Prostate gland (tissue), 2 donors: Measurements from ENCODE around the gene TRPM3.

Experiments used
- POLR2A ChIP-seq: fragments of 450-650 bp; IDR thresholded peaks from one replicate; pipeline ENCODE4 v1.6.1; 2016; ENCODE audit warnings: antibody characterized with exemption, mild to moderate bottlenecking
- TF ChIP-seq, protein P1 (sequence below), 4 experiments: fragments of 200-600 bp in 2 of 4; fragments of 450-650 bp in 2 of 4; sonication (generic) in 2 of 4; IDR thresholded peaks; 1 replicate in 3 of 4; 2 replicates in 1 of 4; pipeline ENCODE4 v1.5.1; 2016 to 2019; ENCODE audit warnings: antibody characterized with exemption in 4 of 4, mild to moderate bottlenecking in 2 of 4, moderate library complexity in 2 of 4

DNA sequence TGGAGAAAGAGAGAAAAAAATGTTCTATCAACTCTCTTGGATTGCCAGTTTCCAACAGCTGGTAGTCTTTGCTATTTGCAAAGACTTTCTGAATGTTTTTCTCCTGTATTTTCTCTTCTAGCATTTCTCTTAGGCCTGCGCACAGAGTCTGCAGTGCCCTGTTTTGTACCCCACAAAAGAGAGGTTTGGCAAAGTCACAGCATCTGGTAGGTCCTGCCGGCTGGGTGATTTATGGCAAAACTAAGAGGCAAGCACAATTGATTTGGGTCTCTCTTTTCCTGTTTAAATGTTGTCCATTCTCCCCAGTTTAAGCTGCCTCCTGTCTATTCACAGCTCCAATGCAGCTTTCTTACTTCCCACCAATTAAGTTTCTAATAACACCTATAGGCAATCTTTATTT lies 193.9 kb downstream of the TRPM3 start:
- TF ChIP-seq, protein P1, sequence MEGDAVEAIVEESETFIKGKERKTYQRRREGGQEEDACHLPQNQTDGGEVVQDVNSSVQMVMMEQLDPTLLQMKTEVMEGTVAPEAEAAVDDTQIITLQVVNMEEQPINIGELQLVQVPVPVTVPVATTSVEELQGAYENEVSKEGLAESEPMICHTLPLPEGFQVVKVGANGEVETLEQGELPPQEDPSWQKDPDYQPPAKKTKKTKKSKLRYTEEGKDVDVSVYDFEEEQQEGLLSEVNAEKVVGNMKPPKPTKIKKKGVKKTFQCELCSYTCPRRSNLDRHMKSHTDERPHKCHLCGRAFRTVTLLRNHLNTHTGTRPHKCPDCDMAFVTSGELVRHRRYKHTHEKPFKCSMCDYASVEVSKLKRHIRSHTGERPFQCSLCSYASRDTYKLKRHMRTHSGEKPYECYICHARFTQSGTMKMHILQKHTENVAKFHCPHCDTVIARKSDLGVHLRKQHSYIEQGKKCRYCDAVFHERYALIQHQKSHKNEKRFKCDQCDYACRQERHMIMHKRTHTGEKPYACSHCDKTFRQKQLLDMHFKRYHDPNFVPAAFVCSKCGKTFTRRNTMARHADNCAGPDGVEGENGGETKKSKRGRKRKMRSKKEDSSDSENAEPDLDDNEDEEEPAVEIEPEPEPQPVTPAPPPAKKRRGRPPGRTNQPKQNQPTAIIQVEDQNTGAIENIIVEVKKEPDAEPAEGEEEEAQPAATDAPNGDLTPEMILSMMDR (IDR thresholded peaks at IDR 0.05): no peak
- no peak for TF ChIP-seq POLR2A
